AG04450 (cell line): ENCODE data around the gene PXDN. TPM values are rescaled to one million over a fixed set of nuclear protein-coding genes. Genes with fewer than 3 reads are reported as not detected.
"Not testable (repeated sequence)": the region's sequence is repeated elsewhere in the genome, so short reads cannot be mapped to it uniquely, and the experiment has no call there.

ENCODE experiments used
- CTCF ChIA-PET: fragments of 300-600, 350-600 bp; formaldehyde crosslinking; extraction: SDS; loops from one replicate; lab custom pipeline; 2022; ENCODE audit warnings: antibody characterized with exemption, inconsistent platforms; lab: Charles Lee
- POLR2A ChIA-PET: fragments of 350-600 bp; formaldehyde crosslinking; extraction: SDS; loops from one replicate; lab custom pipeline; 2021; ENCODE audit warnings: antibody characterized with exemption, inconsistent platforms; lab: Yijun Ruan, JAX
- DNase-seq: peaks from one replicate; pipeline ENCODE4 v3.0.0-alpha.2; 2011; ENCODE audit warnings: low read depth, low spot score
- H3K27ac ChIP-seq: one replicate; pipeline ENCODE4 v1.5.1; 2012; ENCODE audit warnings: low read depth, low read length, control low read depth
- H3K27me3 ChIP-seq: one replicate; pipeline ENCODE4 v1.6.0; 2012; ENCODE audit warnings: low read length; ENCODE audit not compliant: control insufficient read depth, insufficient read depth
- H3K4me3 ChIP-seq: 2 replicates; pipeline ENCODE4 v1.5.1; 2011; ENCODE audit warnings: mild to moderate bottlenecking, low read depth, low read length, control low read depth
- H3K9me3 ChIP-seq: 2 replicates; pipeline ENCODE4 v1.5.1; 2012; ENCODE audit warnings: low read length; ENCODE audit not compliant: control insufficient read depth, insufficient read depth
- CTCF ChIP-seq: IDR thresholded peaks from 2 replicates; pipeline ENCODE4 v1.5.1; 2011; ENCODE audit warnings: low read depth, low read length, control low read depth, inconsistent platforms
- polyA plus RNA-seq: library from polyadenylated mRNA; depleted of rRNA; stranded (reverse); fragments of >200 nt; gene quantifications from 2 replicates; pipeline ENCODE4 v1.2.3, GENCODE V29; 2011

Gene PXDN
- polyA plus RNA-seq, 1 experiment = 271 TPM

- H3K27me3 ChIP-seq = no peaks in the 10 kb centered on the region
- no peak overlapping the region for H3K27ac ChIP-seq
- TF ChIP-seq CTCF = no peak
- H3K4me3 ChIP-seq = no peak overlapping the region
- POLR2A ChIA-PET = interaction anchor here (1.0 kb wide), 1 partner anchor 49 kb away, joined by 3 read pairs; no protein-coding TSS in a partner anchor
- H3K9me3 ChIP-seq = no peaks in the 10 kb centered on the region; the same call in 1 of the 2 replicates
- DNase-seq = no peak
- CTCF ChIA-PET = interaction anchor here (2.7 kb wide), 1 partner anchor 70 kb away, joined by 15 read pairs; no protein-coding TSS in a partner anchor
Measured at GRCh38 chr2:1681323-1682180, 62.8 kb downstream of the PXDN start.

DNA sequence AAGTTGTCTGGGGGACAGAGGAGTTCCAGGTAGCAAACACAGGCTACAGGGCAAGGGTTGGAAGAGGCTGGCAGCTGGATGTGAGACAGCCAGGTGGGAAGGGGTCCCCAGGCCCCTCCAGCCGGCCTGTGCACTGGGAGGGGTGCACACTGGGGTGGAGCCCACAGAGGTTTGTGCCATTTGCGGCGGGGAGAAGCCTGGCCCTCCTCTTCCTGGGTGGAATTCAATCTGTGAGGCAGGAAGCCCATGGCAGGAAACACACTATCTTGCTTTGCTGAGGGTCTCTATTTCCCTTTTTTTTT lies 63.3 kb downstream of the PXDN start:
- CTCF ChIA-PET = interaction anchor here (1.4 to 2.7 kb wide), 2 partner anchors 70 kb away, joined by 3 to 15 read pairs; no protein-coding TSS in a partner anchor
- Histone ChIP-seq H3K9me3 (no peaks in the 10 kb centered on the region; the same call in 1 of the 2 replicates), H3K27ac (no peak overlapping the region), H3K27me3 (no peaks in the 10 kb centered on the region), H3K4me3 (no peak overlapping the region)
- POLR2A ChIA-PET = no interaction called here
- DNase-seq = no peak
- no peak for TF ChIP-seq CTCF

DNA sequence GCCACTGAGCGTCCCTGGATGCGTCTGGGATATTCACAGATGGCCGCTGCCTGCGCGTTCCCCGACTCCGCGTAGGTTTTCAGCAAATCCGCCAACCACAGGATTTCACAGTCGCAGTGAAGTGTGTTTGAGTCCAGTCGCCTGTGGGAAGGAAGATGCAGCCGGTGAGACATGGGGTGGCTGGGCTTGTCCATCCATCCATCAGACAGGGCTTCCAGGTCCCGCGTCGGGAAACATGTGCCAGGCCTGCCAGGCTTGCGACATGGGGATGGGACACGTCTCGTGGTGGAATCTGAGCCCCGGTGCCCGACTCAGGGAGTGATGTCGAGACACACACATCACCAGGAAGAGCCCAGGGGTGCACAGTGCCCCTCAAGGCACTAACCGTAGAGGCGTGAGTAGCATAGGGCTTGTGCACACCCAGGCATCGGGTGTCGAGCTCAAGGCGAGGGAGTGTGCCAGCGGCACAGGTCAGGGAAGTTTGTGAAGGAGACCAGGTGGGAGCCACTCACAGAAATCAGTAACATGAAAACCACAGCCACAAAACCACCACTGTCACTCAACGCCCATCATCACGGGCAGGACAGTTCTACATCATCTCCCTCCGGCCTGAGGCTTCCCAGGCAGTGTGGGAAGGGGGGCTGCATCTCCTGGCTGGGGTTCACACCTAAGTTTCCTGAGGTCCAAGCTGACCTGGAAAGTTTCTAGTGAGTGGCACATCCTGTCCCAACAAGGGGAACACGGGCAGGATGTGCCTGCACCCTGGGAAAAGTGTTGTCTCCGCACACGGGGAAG lies 63.9 kb downstream of the PXDN start:
- Histone ChIP-seq H3K9me3 (no peaks in the 10 kb centered on the region; the same call in 1 of the 2 replicates), H3K4me3 (no peak overlapping the region), H3K27ac (no peak overlapping the region), H3K27me3 (no peaks in the 10 kb centered on the region)
- no peak for TF ChIP-seq CTCF
- no peak for DNase-seq
- ChIA-PET POLR2A (no interaction called here), CTCF (interaction anchor here (0.6 to 1.4 kb wide), 2 partner anchors 37 to 70 kb away, joined by 3 to 6 read pairs; no protein-coding TSS in a partner anchor)

DNA sequence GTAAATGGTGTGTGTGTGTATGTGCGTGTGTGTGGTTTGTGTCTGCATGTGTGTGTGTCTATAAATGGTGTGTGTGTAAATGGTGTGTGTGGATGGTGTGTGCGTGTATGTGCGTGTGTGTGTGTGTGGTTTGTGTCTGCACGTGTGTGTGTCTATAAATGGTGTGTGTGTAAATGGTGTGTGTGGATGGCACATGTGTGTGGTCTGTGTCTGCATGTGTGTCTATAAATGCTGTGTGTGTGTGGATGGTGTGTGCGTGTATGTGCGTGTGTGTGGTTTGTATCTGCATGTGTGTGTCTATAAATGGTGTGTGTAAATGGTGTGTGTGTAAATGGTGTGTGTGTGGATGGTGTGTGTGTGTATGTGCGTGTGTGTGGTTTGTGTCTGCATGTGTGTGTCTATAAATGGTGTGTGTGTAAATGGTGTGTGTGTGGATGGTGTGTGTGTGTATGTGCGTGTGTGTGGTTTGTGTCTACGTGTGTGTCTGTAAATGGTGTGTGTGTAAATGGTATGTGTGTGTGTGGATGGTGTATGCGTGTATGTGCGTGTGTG lies 64.8 kb downstream of the PXDN start:
- H3K4me3 ChIP-seq, DNase-seq, POLR2A ChIA-PET, H3K27ac ChIP-seq, H3K9me3 ChIP-seq, H3K27me3 ChIP-seq: not testable (repeated sequence)
- CTCF ChIA-PET = interaction anchor here (1.4 kb wide), 1 partner anchor 71 kb away, joined by 3 read pairs; no protein-coding TSS in a partner anchor

DNA sequence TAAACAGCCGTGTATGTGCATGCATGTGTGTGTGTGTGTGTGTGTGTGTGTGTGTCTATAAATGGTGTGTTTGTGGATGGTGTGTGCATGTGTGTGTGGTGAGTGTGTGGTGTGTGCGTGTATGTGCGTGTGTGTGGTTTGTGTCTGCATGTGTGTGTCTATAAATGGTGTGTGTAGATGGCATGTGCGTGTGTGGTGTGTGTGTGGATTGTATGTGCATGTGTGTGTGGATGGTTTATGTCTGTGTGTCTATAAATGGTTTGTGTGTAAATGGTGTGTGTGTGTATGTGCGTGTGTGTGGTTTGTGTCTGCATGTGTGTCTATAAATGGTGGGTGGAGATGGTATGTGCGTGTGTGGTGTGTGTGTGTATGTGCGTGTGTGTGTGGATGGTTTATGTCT lies 65.2 kb downstream of the PXDN start:
- H3K4me3 ChIP-seq, H3K27ac ChIP-seq, H3K27me3 ChIP-seq, H3K9me3 ChIP-seq, DNase-seq: not testable (repeated sequence)
- CTCF ChIA-PET = interaction anchor here (1.8 to 1.9 kb wide), 2 partner anchors 71 to 139 kb away, joined by 6 to 10 read pairs; no protein-coding TSS in a partner anchor
- POLR2A ChIA-PET = interaction anchor here (0.6 to 0.7 kb wide), 2 partner anchors 9 to 60 kb away, joined by 3 to 4 read pairs; no protein-coding TSS in a partner anchor
